GM10266 (cell line): ENCODE measurements around the gene TRAPPC14.
"Not testable (repeated sequence)": the region's sequence is repeated elsewhere in the genome, so short reads cannot be mapped to it uniquely, and the experiment has no call there.

ENCODE experiments used
- DNase-seq: peaks from one replicate; pipeline ENCODE4 v3.0.0; 2012; ENCODE audit errors: extremely low spot score
- CTCF ChIP-seq: IDR thresholded peaks from 2 replicates; pipeline ENCODE4 v1.5.1; 2012; ENCODE audit warnings: mild to moderate bottlenecking, low read depth; ENCODE audit not compliant: control insufficient read depth, insufficient read depth; ENCODE audit errors: missing control alignments

Gene TRAPPC14

DNA sequence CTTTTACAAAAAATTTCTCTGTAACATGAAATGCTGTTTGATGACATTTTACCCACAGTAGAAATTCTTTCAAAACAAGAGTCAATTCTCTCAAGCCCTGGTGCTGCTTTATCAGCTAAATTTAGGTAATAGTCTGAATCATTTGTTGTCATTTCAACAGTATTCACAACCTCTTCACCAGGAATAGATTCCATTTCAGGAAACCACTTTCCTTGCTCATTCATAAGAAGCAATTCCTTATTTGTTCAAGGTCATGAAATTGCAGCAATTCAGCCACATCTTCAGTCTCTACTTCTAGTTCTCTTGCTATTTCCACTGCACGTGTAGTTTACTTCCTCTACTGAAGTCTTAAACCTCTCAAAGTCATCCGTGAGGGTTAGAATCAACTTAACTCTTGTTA, 33.3 kb upstream of the TRAPPC14 start:
- no peak for TF ChIP-seq CTCF
- no peak for DNase-seq

DNA sequence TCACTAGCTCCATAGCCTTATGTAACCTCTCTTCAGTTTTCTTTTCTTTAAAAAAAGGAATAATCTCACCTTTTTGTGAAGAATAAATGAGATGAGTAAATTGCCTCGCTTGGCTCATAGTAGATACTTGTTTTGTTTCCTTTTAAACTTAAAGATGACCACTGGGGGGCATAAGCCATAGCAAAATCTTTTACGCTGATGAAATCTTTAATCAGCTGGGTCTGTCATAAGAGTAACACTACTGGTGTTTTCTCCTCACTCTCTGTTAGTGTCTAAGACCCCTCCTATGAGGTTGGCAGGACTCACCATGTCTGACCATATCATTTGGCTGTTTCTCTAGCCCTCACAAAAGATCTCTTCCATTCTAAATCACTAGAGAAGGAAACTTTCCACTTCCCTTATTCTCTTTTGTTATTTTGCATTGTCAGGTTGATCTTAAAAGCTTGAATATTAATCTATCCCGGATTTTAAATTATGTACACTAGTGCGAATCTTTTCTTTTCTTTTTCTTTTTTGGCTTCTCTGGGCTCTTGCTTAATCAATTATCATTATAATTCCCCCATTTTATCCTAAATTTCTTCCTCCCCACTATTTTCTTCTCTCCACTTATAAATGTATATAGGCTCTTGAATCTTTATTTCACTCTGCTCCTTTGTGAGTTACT, 31.7 kb upstream of the TRAPPC14 start:
- peak; percentile 57 for TF ChIP-seq CTCF
- DNase-seq = peak; percentile 23

GRCh38 chr7:100189061-100189460, 30.5 kb upstream of the TRAPPC14 start:
- DNase-seq = no peak
- TF ChIP-seq CTCF = no peak

DNA sequence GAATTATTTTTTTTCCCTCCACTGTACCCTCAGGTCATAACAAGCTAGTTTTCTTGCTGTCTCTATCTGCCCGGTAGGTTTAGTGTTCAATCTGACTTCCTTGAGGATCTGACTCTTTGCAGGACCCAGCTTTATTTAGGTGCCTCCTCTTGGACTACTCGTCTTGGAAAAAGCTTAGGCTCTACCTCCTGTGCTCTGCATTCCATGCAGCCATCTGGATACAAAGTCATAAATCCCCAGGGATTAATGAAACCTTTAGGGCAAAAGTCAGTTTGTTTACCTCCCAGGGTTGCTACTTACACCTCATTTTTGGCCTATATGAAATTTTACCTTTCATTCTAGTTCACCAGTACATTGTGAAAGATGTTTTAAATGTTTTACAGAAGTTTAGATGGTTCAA, 27.2 kb upstream of the TRAPPC14 start:
- TF ChIP-seq CTCF = no peak
- no peak for DNase-seq

DNA sequence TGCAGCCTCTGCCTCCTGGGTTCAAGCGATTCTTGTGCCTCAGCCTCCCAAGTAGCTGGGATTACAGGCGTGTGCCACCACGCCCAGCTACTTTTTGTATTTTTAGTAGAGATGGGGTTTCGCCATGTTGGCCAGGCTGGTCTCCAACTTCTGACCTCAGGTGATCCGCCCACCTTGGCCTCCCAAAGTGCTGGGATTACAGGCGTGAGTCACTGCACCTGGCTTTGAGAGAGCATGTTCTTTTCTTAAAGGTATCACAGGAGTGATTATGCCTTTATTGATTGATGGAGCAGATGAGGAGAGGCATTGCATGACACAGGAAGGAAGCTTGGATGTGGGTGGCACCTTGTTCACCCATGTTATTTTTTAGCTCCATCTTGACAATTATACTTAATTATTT, 24.6 kb upstream of the TRAPPC14 start:
- DNase-seq = not testable (repeated sequence)

DNA sequence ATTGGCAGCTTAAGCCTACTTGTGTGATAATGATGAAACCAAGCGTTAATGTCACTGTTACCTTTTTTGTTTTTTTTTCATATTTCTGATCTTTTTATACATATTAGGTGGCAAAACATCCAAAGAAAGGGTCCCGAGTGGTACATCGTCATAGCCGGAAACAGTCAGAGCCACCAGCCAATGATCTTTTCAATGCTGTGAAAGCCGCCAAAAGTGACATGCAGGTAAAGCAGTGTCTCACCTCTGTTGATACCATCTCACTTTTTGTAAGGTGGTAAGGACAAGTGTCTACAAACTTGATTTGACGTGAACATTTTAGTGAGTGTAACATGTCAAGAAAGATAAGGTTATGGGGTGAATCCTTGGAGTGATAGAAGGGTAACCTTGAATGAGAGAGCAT, 24.1 kb upstream of the TRAPPC14 start:
- not testable (repeated sequence) for DNase-seq

- DNase-seq = not testable (repeated sequence)
Observed at GRCh38 chr7:100180084-100180483, 21.6 kb upstream of the TRAPPC14 start.

- TF ChIP-seq CTCF = no peak
- DNase-seq = peak; percentile 97
Observed at GRCh38 chr7:100177045-100178001, 18.8 kb upstream of the TRAPPC14 start, which contains the start of the genes GPC2 and STAG3. Gene GPC2, minus strand, starts transcription at chr7:100177381. Its CDS starts 182 bp downstream, at chr7:100177199. Gene STAG3, plus strand, starts transcription at chr7:100177918. Its CDS starts 2,639 bp downstream, at chr7:100180557.
